Prostate gland (tissue), 2 donors: ENCODE results near the gene CMTM4.

Experiments used
- POLR2A ChIP-seq: fragments of 450-650 bp; IDR thresholded peaks from one replicate; pipeline ENCODE4 v1.6.1; 2016; ENCODE audit warnings: antibody characterized with exemption, mild to moderate bottlenecking
- POLR2AphosphoS5 ChIP-seq: sonication (generic); formaldehyde crosslinking; IDR thresholded peaks from one replicate; pipeline ENCODE4 v1.6.1; 2017; ENCODE audit warnings: antibody characterized with exemption
- TF ChIP-seq, protein P1 (sequence below), 4 experiments: fragments of 200-600 bp in 2 of 4; fragments of 450-650 bp in 2 of 4; sonication (generic) in 2 of 4; IDR thresholded peaks; 1 replicate in 3 of 4; 2 replicates in 1 of 4; pipeline ENCODE4 v1.5.1; 2016 to 2019; ENCODE audit warnings: antibody characterized with exemption in 4 of 4, mild to moderate bottlenecking in 2 of 4, moderate library complexity in 2 of 4

DNA sequence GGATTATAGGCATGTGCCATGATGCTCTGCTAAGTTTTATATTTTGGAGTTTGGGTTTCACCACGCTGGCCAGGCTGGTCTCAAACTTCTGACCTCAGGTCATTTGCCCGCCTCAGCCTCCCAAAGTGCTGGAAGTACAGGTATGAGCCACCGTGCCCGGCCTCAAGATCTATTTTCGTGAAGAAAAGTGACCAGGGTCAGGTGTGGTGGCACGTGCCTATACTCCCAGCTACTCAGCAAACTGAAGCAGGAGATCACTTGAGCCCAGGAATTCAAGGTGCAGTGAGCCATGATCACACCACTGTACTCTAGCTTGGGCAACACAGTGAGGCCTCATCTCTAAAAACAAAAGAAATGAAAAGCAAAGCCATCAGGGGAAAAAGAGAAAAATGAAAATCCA is 18.7 kb downstream of the CMTM4 start:
- TF ChIP-seq POLR2AphosphoS5 (no peak), POLR2A (no peak)
- TF ChIP-seq, protein P1, sequence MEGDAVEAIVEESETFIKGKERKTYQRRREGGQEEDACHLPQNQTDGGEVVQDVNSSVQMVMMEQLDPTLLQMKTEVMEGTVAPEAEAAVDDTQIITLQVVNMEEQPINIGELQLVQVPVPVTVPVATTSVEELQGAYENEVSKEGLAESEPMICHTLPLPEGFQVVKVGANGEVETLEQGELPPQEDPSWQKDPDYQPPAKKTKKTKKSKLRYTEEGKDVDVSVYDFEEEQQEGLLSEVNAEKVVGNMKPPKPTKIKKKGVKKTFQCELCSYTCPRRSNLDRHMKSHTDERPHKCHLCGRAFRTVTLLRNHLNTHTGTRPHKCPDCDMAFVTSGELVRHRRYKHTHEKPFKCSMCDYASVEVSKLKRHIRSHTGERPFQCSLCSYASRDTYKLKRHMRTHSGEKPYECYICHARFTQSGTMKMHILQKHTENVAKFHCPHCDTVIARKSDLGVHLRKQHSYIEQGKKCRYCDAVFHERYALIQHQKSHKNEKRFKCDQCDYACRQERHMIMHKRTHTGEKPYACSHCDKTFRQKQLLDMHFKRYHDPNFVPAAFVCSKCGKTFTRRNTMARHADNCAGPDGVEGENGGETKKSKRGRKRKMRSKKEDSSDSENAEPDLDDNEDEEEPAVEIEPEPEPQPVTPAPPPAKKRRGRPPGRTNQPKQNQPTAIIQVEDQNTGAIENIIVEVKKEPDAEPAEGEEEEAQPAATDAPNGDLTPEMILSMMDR (IDR thresholded peaks at IDR 0.05), result no peak
